SK-N-SH treated with all-trans-retinoic acid at 6 μM for 48 hours (cell line): ENCODE results near the gene PDE3A.

ENCODE experiments used
- ARNTL ChIP-seq: fragments of 450-650 bp; formaldehyde crosslinking; IDR thresholded peaks from 2 replicates; pipeline ENCODE4 v1.5.0; 2020; ENCODE audit warnings: low read depth, mild to moderate bottlenecking, moderate library complexity, borderline replicate concordance
- BACH2 ChIP-seq: fragments of 250-450 bp; sonication (Bioruptor Pico); IDR thresholded peaks from 2 replicates; pipeline ENCODE4 v1.9.0; 2021; ENCODE audit warnings: mild to moderate bottlenecking, borderline replicate concordance
- CSDC2 ChIP-seq: fragments of 250-450 bp; sonication (Bioruptor Pico); IDR thresholded peaks from 2 replicates; pipeline ENCODE4 v1.5.0; 2020; ENCODE audit warnings: mild to moderate bottlenecking, moderate library complexity
- GLIS3 ChIP-seq: fragments of 250-450 bp; sonication (Bioruptor Pico); IDR thresholded peaks from 2 replicates; pipeline ENCODE4 v1.5.0; 2020; ENCODE audit warnings: mild to moderate bottlenecking, moderate library complexity
- ISL1 ChIP-seq: fragments of 250-450 bp; sonication (Bioruptor Pico); IDR thresholded peaks from 2 replicates; pipeline ENCODE4 v2.1.2; 2022; ENCODE audit warnings: mild to moderate bottlenecking, moderate library complexity
- RARB ChIP-seq: fragments of 250-450 bp; sonication (Bioruptor Pico); IDR thresholded peaks from 2 replicates; pipeline ENCODE4 v1.8.0; 2021; ENCODE audit warnings: mild to moderate bottlenecking, moderate library complexity
- SNAI2 ChIP-seq: fragments of 250-450 bp; sonication (Bioruptor Pico); IDR thresholded peaks from 2 replicates; pipeline ENCODE4 v1.5.0; 2020; ENCODE audit warnings: mild to moderate bottlenecking, moderate library complexity
- TOX ChIP-seq: fragments of 250-450 bp; sonication (Bioruptor Pico); IDR thresholded peaks from 2 replicates; pipeline ENCODE4 v1.8.0; 2021; ENCODE audit warnings: mild to moderate bottlenecking, moderate library complexity, borderline replicate concordance
- ZFP3 ChIP-seq: fragments of 250-450 bp; sonication (Bioruptor Pico); IDR thresholded peaks from 2 replicates; pipeline ENCODE4 v1.5.0; 2020; ENCODE audit warnings: mild to moderate bottlenecking, moderate library complexity
- ZNF565 ChIP-seq: fragments of 450-650 bp; formaldehyde crosslinking; conservative IDR thresholded peaks from 2 replicates; pipeline ENCODE4 v1.5.0; 2020; ENCODE audit warnings: low read depth, mild to moderate bottlenecking, moderate library complexity
- ZNF70 ChIP-seq: fragments of 450-650 bp; formaldehyde crosslinking; IDR thresholded peaks from 2 replicates; pipeline ENCODE4 v1.5.0; 2020; ENCODE audit warnings: mild to moderate bottlenecking, moderate library complexity
- ZNF8 ChIP-seq: fragments of 450-650 bp; formaldehyde crosslinking; IDR thresholded peaks from 2 replicates; pipeline ENCODE4 v1.5.0; 2020; ENCODE audit warnings: mild to moderate bottlenecking, moderate library complexity
- TF ChIP-seq, protein P1 (sequence below): fragments of 250-450 bp; sonication (Bioruptor Pico); IDR thresholded peaks from 2 replicates; pipeline ENCODE4 v1.8.0; 2020; ENCODE audit warnings: mild to moderate bottlenecking, moderate library complexity, borderline replicate concordance
- TF ChIP-seq, protein P2 (sequence below): fragments of 250-450 bp; sonication (Bioruptor Pico); IDR thresholded peaks from 2 replicates; pipeline ENCODE4 v1.5.1; 2020; ENCODE audit warnings: low read depth, mild to moderate bottlenecking, moderate library complexity

GRCh38 chr12:20620261-20620660, 251.9 kb downstream of the PDE3A start:
- TF ChIP-seq ARNTL (CRISPR knock-in tag): no peak
- no peak for TF ChIP-seq BACH2 (CRISPR knock-in tag)
- no peak for TF ChIP-seq GLIS3 (CRISPR knock-in tag)
- no peak for TF ChIP-seq ZFP3
- TF ChIP-seq TOX (CRISPR knock-in tag): no peak
- TF ChIP-seq, protein P1, sequence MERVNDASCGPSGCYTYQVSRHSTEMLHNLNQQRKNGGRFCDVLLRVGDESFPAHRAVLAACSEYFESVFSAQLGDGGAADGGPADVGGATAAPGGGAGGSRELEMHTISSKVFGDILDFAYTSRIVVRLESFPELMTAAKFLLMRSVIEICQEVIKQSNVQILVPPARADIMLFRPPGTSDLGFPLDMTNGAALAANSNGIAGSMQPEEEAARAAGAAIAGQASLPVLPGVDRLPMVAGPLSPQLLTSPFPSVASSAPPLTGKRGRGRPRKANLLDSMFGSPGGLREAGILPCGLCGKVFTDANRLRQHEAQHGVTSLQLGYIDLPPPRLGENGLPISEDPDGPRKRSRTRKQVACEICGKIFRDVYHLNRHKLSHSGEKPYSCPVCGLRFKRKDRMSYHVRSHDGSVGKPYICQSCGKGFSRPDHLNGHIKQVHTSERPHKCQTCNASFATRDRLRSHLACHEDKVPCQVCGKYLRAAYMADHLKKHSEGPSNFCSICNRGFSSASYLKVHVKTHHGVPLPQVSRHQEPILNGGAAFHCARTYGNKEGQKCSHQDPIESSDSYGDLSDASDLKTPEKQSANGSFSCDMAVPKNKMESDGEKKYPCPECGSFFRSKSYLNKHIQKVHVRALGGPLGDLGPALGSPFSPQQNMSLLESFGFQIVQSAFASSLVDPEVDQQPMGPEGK: no peak
- TF ChIP-seq SNAI2 (CRISPR knock-in tag): no peak
- TF ChIP-seq ISL1 (CRISPR knock-in tag): no peak; the same call in 1 of the 2 replicates
- TF ChIP-seq RARB: no peak
- TF ChIP-seq, protein P2, sequence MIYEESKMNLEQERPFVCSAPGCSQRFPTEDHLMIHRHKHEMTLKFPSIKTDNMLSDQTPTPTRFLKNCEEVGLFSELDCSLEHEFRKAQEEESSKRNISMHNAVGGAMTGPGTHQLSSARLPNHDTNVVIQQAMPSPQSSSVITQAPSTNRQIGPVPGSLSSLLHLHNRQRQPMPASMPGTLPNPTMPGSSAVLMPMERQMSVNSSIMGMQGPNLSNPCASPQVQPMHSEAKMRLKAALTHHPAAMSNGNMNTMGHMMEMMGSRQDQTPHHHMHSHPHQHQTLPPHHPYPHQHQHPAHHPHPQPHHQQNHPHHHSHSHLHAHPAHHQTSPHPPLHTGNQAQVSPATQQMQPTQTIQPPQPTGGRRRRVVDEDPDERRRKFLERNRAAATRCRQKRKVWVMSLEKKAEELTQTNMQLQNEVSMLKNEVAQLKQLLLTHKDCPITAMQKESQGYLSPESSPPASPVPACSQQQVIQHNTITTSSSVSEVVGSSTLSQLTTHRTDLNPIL: no peak
- no peak for TF ChIP-seq ZNF8 (CRISPR knock-in tag)
- no peak for TF ChIP-seq ZNF565 (CRISPR knock-in tag)
- TF ChIP-seq CSDC2 (CRISPR knock-in tag): no peak
- no peak for TF ChIP-seq ZNF70 (CRISPR knock-in tag)
